B cell (primary cell): ENCODE measurements around the gene AGL. TPM values are rescaled to one million over a fixed set of nuclear protein-coding genes. Genes with fewer than 3 reads are reported as not detected.

Experiments
- ATAC-seq: fragments of 200-7000 bp; cut with Tn5 transposase; one replicate; pipeline ENCODE4 v1.10.0; 2021; ENCODE audit warnings: low read depth, mild to moderate bottlenecking, moderate number of reproducible peaks, moderate library complexity
- CTCF ChIA-PET: fragments of 350-600 bp; sonication (Branson Sonifier 250); formaldehyde crosslinking; loops from one replicate; lab custom pipeline; 2021; ENCODE audit warnings: antibody characterized with exemption, inconsistent platforms; lab: Charles Lee
- POLR2A ChIA-PET: fragments of 350-600 bp; sonication (Branson Sonifier 250); formaldehyde crosslinking; loops from one replicate; lab custom pipeline; 2021; ENCODE audit warnings: antibody characterized with exemption; lab: Charles Lee
- DNase-seq: peaks from one replicate; pipeline ENCODE4 v3.0.0; 2013
- H2AFZ ChIP-seq: 2 replicates; pipeline ENCODE4 v1.6.1; 2012; ENCODE audit warnings: mild to moderate bottlenecking, low read depth, low read length; ENCODE audit not compliant: insufficient read depth, poor library complexity, severe bottlenecking
- H3K27ac ChIP-seq, 2 donors: 1 replicate in 1 of 2; 2 replicates in 1 of 2; pipeline ENCODE4 v1.5.1; 2012 to 2013; ENCODE audit warnings: low read length in 2 of 2, mild to moderate bottlenecking in 2 of 2, moderate library complexity in 1 of 2
- H3K27me3 ChIP-seq, 4 experiments: fragments of 200-600 bp in 1 of 4; sonication (generic) in 1 of 4; replicated peaks in 1 of 4; 1 replicate in 2 of 4; 2 replicates in 2 of 4; pipeline versions ENCODE4 v1.6.1 to v1.7.0; 2013 to 2016; ENCODE audit warnings: low read length in 3 of 4, mild to moderate bottlenecking in 2 of 4, mixed read lengths in 1 of 4, moderate library complexity in 1 of 4; ENCODE audit not compliant: insufficient read depth in 4 of 4, control insufficient read depth in 3 of 4; ENCODE audit errors: control extremely low read depth in 1 of 4
- H3K36me3 ChIP-seq, 2 experiments: replicated peaks in 1 of 2; 1 replicate in 1 of 2; 2 replicates in 1 of 2; pipeline versions ENCODE4 v1.6.1 to v1.7.1; 2013; ENCODE audit warnings: low read length in 1 of 2; ENCODE audit not compliant: insufficient read depth in 2 of 2, control insufficient read depth in 1 of 2; ENCODE audit errors: control extremely low read depth in 1 of 2, extremely low read depth in 1 of 2
- H3K4me1 ChIP-seq, 2 donors: fragments of 200-600 bp in 1 of 2; sonication (generic) in 1 of 2; 1 replicate in 1 of 2; 2 replicates in 1 of 2; pipeline versions ENCODE4 v1.5.1 to v1.6.1; 2013 to 2017; ENCODE audit warnings: low read length in 2 of 2; ENCODE audit not compliant: control insufficient read depth in 2 of 2, insufficient read depth in 2 of 2
- H3K4me2 ChIP-seq: replicated peaks from 2 replicates; pipeline ENCODE3; 2012; ENCODE audit warnings: mild to moderate bottlenecking, low read depth, low read length; ENCODE audit not compliant: poor library complexity, severe bottlenecking
- H3K4me3 ChIP-seq, 5 experiments: fragments of 200-600 bp in 1 of 5; sonication (generic) in 1 of 5; 1 replicate in 3 of 5; 2 replicates in 2 of 5; pipeline versions ENCODE4 v1.5.1 to v1.7.0; 2011 to 2016; ENCODE audit warnings: low read length in 4 of 5, mild to moderate bottlenecking in 4 of 5, low read depth in 2 of 5, control low read depth in 1 of 5, moderate library complexity in 1 of 5; ENCODE audit not compliant: insufficient read depth in 1 of 5; ENCODE audit errors: control extremely low read depth in 1 of 5, extremely low read depth in 1 of 5
- H3K79me2 ChIP-seq: fragments of 200-600 bp; sonication (generic); one replicate; pipeline ENCODE4 v1.6.0; 2016; ENCODE audit warnings: low read length; ENCODE audit not compliant: control insufficient read depth, insufficient read depth
- H3K9ac ChIP-seq: fragments of 200-600 bp; sonication (generic); 2 replicates; pipeline ENCODE4 v1.6.1; 2017; ENCODE audit warnings: mild to moderate bottlenecking, low read length, moderate library complexity
- H3K9me3 ChIP-seq, 3 donors: one replicate each; pipeline versions ENCODE4 v1.6.1 to v1.7.1; 2013; ENCODE audit warnings: low read length in 2 of 3; ENCODE audit not compliant: control insufficient read depth in 2 of 3, insufficient read depth in 1 of 3; ENCODE audit errors: control extremely low read depth in 1 of 3
- H4K20me1 ChIP-seq: 2 replicates; pipeline ENCODE4 v1.6.0; 2012; ENCODE audit warnings: mild to moderate bottlenecking, low read length; ENCODE audit not compliant: insufficient read depth, control insufficient read depth, poor library complexity, severe bottlenecking
- H3K27ac Mint-ChIP-seq: one replicate; pipeline ENCODE4 v1.8.0; 2021; ENCODE audit warnings: mixed read lengths
- H3K27me3 Mint-ChIP-seq: one replicate; pipeline ENCODE4 v1.8.0; 2021; ENCODE audit warnings: mixed read lengths
- H3K4me1 Mint-ChIP-seq: one replicate; pipeline ENCODE4 v1.8.0; 2021; ENCODE audit warnings: mixed read lengths
- H3K4me3 Mint-ChIP-seq: one replicate; pipeline ENCODE4 v1.8.0; 2021; ENCODE audit warnings: mixed read lengths
- H3K9me3 Mint-ChIP-seq: one replicate; pipeline ENCODE4 v1.8.0; 2022; ENCODE audit warnings: mixed read lengths; ENCODE audit not compliant: insufficient read depth
- EZH2 ChIP-seq: IDR thresholded peaks from 2 replicates; pipeline ENCODE4 v1.6.1; 2012; ENCODE audit warnings: borderline replicate concordance, low read depth, mild to moderate bottlenecking, moderate library complexity, low read length; ENCODE audit not compliant: insufficient read depth, poor library complexity, severe bottlenecking
- WGBS: methylation state at CpG from one replicate; pipeline ENCODE4 v1.1.5; 2013; ENCODE audit warnings: missing lambda C conversion rate; ENCODE audit not compliant: insufficient coverage; 5-methylcytosine and 5-hydroxymethylcytosine counted together
- intact Hi-C: fragments of 100-400 bp; cut with micrococcal nuclease; formaldehyde crosslinking; loops from one replicate; pipeline ENCODE4 v1.10.0; 2022
- polyA plus RNA-seq: library from polyadenylated mRNA; depleted of rRNA; stranded (reverse); fragments of >200 nt; gene quantifications from 2 replicates; pipeline ENCODE4 v1.2.3, GENCODE V29; 2012
- total RNA-seq, 2 donors: library from RNA; stranded (reverse); fragments of 120-200 nt in 1 of 2; gene quantifications; 1 replicate in 1 of 2; 2 replicates in 1 of 2; pipeline versions ENCODE4 v1.2.3 to v1.2.4, GENCODE V29; 2013 to 2022
- TF ChIP-seq, protein P1 (sequence below): fragments of 200-600 bp; IDR thresholded peaks from one replicate; pipeline ENCODE4 v1.8.0; 2022; ENCODE audit warnings: antibody characterized with exemption, mild to moderate bottlenecking

Gene AGL
- total and polyA plus RNA-seq, 2 donors (not counting 1 experiment from before 2014, with no cell fraction given) = 3.2 to 18.7 TPM

DNA sequence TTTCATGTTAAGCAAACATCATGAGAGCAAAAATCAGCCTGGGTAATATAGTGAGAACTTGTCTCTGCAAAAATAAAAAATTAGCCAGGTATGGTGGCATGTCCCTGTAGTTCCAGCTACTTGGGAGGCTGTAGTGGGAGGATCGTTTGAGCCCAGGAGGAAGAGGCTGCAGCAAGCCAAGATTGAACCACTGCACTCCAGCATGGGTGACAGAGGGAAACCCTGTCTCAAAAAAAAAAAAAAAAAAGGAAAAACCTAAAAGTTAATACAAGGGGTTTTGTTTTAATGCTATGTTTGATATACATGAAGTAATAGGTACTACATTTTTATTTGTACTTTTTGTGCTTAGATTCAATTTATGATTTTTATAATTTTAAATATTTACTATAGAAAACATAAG lies 92.6 kb downstream of the AGL start:
- Histone ChIP-seq H3K79me2 (no peaks in the 10 kb centered on the region), H3K27ac (no peak overlapping the region), H4K20me1 (no peaks in the 10 kb centered on the region), H3K27me3 (no peaks in the 10 kb centered on the region), H3K36me3 (no peaks in the 10 kb centered on the region), H3K9ac (no peak overlapping the region), H3K4me3 (no peak overlapping the region), H2AFZ (no peak overlapping the region), H3K9me3 (no peaks in the 10 kb centered on the region), H3K4me1 (no peaks in the 10 kb centered on the region), H3K4me2 (no peak overlapping the region)
- Mint-ChIP-seq H3K27me3 (peaks cover 16% of the 10 kb centered on the region), H3K4me3 (no peak overlapping the region), H3K9me3 (no peaks in the 10 kb centered on the region), H3K27ac (no peak overlapping the region), H3K4me1 (no peaks in the 10 kb centered on the region)
- TF ChIP-seq EZH2 = no peak
- TF ChIP-seq, protein P1, sequence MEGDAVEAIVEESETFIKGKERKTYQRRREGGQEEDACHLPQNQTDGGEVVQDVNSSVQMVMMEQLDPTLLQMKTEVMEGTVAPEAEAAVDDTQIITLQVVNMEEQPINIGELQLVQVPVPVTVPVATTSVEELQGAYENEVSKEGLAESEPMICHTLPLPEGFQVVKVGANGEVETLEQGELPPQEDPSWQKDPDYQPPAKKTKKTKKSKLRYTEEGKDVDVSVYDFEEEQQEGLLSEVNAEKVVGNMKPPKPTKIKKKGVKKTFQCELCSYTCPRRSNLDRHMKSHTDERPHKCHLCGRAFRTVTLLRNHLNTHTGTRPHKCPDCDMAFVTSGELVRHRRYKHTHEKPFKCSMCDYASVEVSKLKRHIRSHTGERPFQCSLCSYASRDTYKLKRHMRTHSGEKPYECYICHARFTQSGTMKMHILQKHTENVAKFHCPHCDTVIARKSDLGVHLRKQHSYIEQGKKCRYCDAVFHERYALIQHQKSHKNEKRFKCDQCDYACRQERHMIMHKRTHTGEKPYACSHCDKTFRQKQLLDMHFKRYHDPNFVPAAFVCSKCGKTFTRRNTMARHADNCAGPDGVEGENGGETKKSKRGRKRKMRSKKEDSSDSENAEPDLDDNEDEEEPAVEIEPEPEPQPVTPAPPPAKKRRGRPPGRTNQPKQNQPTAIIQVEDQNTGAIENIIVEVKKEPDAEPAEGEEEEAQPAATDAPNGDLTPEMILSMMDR = no peak
- intact Hi-C loops = no loop called here
- CTCF ChIA-PET = interaction anchor here (0.6 kb wide), 1 partner anchor 515 kb away, joined by 6 read pairs; no protein-coding TSS in a partner anchor
- POLR2A ChIA-PET = no interaction called here
- ATAC-seq = no peak
- no CpG with 5 or more reads among the region's 1 CpG for WGBS
- no peak for DNase-seq

DNA sequence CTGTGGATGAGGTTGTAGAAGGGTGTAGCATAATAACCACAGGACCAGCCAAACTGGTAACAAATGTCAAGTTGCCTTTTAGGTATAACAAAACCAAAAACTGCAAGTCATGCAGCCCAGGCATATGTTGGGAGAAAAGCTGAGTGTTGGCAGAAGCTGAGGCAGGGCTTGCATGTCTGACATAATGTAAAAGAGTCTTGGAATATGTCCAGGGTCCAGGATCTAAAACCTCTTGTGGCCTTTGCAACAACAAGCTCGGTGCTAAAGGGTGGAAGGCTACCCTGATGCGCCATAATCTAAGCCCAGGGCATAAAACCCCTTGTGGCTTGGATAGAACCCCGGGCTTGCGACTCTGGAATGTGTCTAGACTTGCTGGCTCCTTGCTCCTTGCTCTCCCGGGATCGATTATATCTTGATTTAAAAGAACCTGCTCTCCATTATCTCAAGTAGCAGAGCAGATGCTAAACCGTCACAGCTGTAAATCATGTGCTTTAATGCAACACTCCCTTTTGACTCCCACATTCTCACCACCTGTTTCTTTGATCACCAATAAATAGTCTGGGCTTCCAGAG lies 93.1 kb downstream of the AGL start:
- H3K27me3 Mint-ChIP-seq = peaks cover 16% of the 10 kb centered on the region
- Histone ChIP-seq H3K36me3 (no peaks in the 10 kb centered on the region), H3K4me1 (no peaks in the 10 kb centered on the region), H2AFZ (no peak overlapping the region), H3K9ac (no peak overlapping the region), H3K79me2 (no peaks in the 10 kb centered on the region), H3K4me2 (no peak overlapping the region), H3K4me3 (no peak overlapping the region), H3K27me3 (no peaks in the 10 kb centered on the region), H3K27ac (no peak overlapping the region), H3K9me3 (no peaks in the 10 kb centered on the region), H4K20me1 (no peaks in the 10 kb centered on the region)
- DNase-seq (no peak), ATAC-seq (no peak)
- no peak overlapping the region for H3K27ac Mint-ChIP-seq
- ChIA-PET POLR2A (no interaction called here), CTCF (interaction anchor here (0.6 kb wide), 1 partner anchor 515 kb away, joined by 6 read pairs; no protein-coding TSS in a partner anchor)
- H3K4me1 Mint-ChIP-seq = no peaks in the 10 kb centered on the region
- TF ChIP-seq, protein P1 = no peak
- no peak for TF ChIP-seq EZH2
- H3K4me3 Mint-ChIP-seq = no peak overlapping the region
- WGBS = 79% methylated on average over 7 of the region's 7 CpGs
- intact Hi-C loops = no loop called here
- H3K9me3 Mint-ChIP-seq = no peaks in the 10 kb centered on the region
